ENCODE results near the gene TAF4.

Gene TAF4

GRCh38 chr20:62025394-62025793 is 40.3 kb downstream of the TAF4 start:
- DNase-seq (ENCODE audit: extremely low read depth in 1 of 2, low read depth in 1 of 2): no peak

- no peak for DNase-seq (ENCODE audit: extremely low read depth in 1 of 2, low read depth in 1 of 2)
These were observed 41.7 kb downstream of the TAF4 start for GRCh38 chr20:62023935-62024334.

- DNase-seq (ENCODE audit: extremely low read depth in 1 of 2, low read depth in 1 of 2): no peak
These were observed 43.0 kb downstream of the TAF4 start for GRCh38 chr20:62022575-62023139.

GRCh38 chr20:62021793-62022385 is 43.8 kb downstream of the TAF4 start:
- no peak for DNase-seq (ENCODE audit: extremely low read depth in 1 of 2, low read depth in 1 of 2)

- DNase-seq (ENCODE audit: extremely low read depth in 1 of 2, low read depth in 1 of 2): no peak
These were observed 44.6 kb downstream of the TAF4 start for GRCh38 chr20:62020935-62021701.

- no peak for DNase-seq (ENCODE audit: extremely low read depth in 1 of 2, low read depth in 1 of 2)
These were observed 45.7 kb downstream of the TAF4 start for GRCh38 chr20:62019881-62020492.

GRCh38 chr20:62019144-62019805 is 46.4 kb downstream of the TAF4 start:
- DNase-seq (ENCODE audit: extremely low read depth in 1 of 2, low read depth in 1 of 2): no peak

- DNase-seq (ENCODE audit: extremely low read depth in 1 of 2, low read depth in 1 of 2): no peak
These were observed 47.1 kb downstream of the TAF4 start for GRCh38 chr20:62018437-62019143.

GRCh38 chr20:62015540-62016288 is 50.0 kb downstream of the TAF4 start:
- DNase-seq (ENCODE audit: extremely low read depth in 1 of 2, low read depth in 1 of 2): no peak

- no peak for DNase-seq (ENCODE audit: extremely low read depth in 1 of 2, low read depth in 1 of 2)
These were observed 50.7 kb downstream of the TAF4 start for GRCh38 chr20:62014889-62015537.

- DNase-seq (ENCODE audit: extremely low read depth in 1 of 2, low read depth in 1 of 2): no peak
These were observed 51.2 kb downstream of the TAF4 start for GRCh38 chr20:62014488-62014775.

- DNase-seq (ENCODE audit: extremely low read depth in 1 of 2, low read depth in 1 of 2): no peak
These were observed 53.0 kb downstream of the TAF4 start for GRCh38 chr20:62012631-62013030.

- no peak for DNase-seq (ENCODE audit: extremely low read depth in 1 of 2, low read depth in 1 of 2)
These were observed 53.6 kb downstream of the TAF4 start for GRCh38 chr20:62011938-62012534.

- no peak for DNase-seq (ENCODE audit: extremely low read depth in 1 of 2, low read depth in 1 of 2)
These were observed 54.3 kb downstream of the TAF4 start for GRCh38 chr20:62011403-62011790.

- DNase-seq (ENCODE audit: extremely low read depth in 1 of 2, low read depth in 1 of 2): peak in 1 of 2 donors; percentile 24
These were observed 54.9 kb downstream of the TAF4 start for GRCh38 chr20:62010551-62011402.

GRCh38 chr20:62009869-62010445 is 55.7 kb downstream of the TAF4 start:
- DNase-seq (ENCODE audit: extremely low read depth in 1 of 2, low read depth in 1 of 2): no peak

GRCh38 chr20:62009322-62009721 is 56.4 kb downstream of the TAF4 start:
- DNase-seq (ENCODE audit: extremely low read depth in 1 of 2, low read depth in 1 of 2): no peak

GRCh38 chr20:62008643-62009183 is 57.0 kb downstream of the TAF4 start:
- no peak for DNase-seq (ENCODE audit: extremely low read depth in 1 of 2, low read depth in 1 of 2)
